Keratinocyte (primary cell): ENCODE data around the gene RBPJL. TPM values are rescaled to one million over a fixed set of nuclear protein-coding genes. Genes with fewer than 3 reads are reported as not detected.

Source experiments
- DNase-seq: peaks from one replicate; pipeline ENCODE4 v3.0.0-alpha.2; 2011; ENCODE audit warnings: low read depth, missing footprints, low spot score
- FAIRE-seq: peaks from 2 replicates; lab custom pipeline; 2011; peaks lifted over from hg19 to GRCh38; lab: Jason Lieb, UNC
- H2AFZ ChIP-seq: 2 replicates; pipeline ENCODE4 v1.6.0; 2012; ENCODE audit warnings: low read length, control low read depth, inconsistent platforms; ENCODE audit not compliant: control insufficient read depth
- H3K27ac ChIP-seq: 2 replicates; pipeline ENCODE4 v1.5.1; 2011; ENCODE audit warnings: low read length; ENCODE audit not compliant: control insufficient read depth, insufficient read depth
- H3K27me3 ChIP-seq: 3 replicates; pipeline ENCODE4 v1.6.0; 2011; ENCODE audit warnings: low read length; ENCODE audit not compliant: control insufficient read depth, insufficient read depth; ENCODE audit errors: extremely low read depth
- H3K36me3 ChIP-seq, 2 experiments: 2 replicates in 1 of 2; 3 replicates in 1 of 2; pipeline ENCODE4 v1.5.1; 2011; ENCODE audit warnings: low read length in 2 of 2, mild to moderate bottlenecking in 1 of 2; ENCODE audit not compliant: control insufficient read depth in 2 of 2, insufficient read depth in 2 of 2; ENCODE audit errors: extremely low read depth in 1 of 2
- H3K4me1 ChIP-seq: 3 replicates; pipeline ENCODE4 v1.5.1; 2011; ENCODE audit warnings: low read length; ENCODE audit not compliant: control insufficient read depth, insufficient read depth; ENCODE audit errors: extremely low read depth
- H3K4me2 ChIP-seq: 3 replicates; pipeline ENCODE4 v1.6.0; 2011; ENCODE audit warnings: low read depth, low read length; ENCODE audit not compliant: control insufficient read depth, insufficient read depth; ENCODE audit errors: extremely low read depth
- H3K4me3 ChIP-seq, 3 experiments: fragments of 200-600 bp in 1 of 3; sonication (generic) in 1 of 3; 2 replicates in 2 of 3; 3 replicates in 1 of 3; pipeline ENCODE4 v1.5.1; 2011 to 2016; ENCODE audit warnings: low read length in 3 of 3, mild to moderate bottlenecking in 3 of 3, control low read depth in 2 of 3, inconsistent platforms in 1 of 3, low read depth in 1 of 3, mixed read lengths in 1 of 3, mixed run types in 1 of 3, moderate library complexity in 1 of 3; ENCODE audit not compliant: control insufficient read depth in 2 of 3, insufficient read depth in 2 of 3; ENCODE audit errors: extremely low read depth in 1 of 3
- H3K79me2 ChIP-seq: 2 replicates; pipeline ENCODE4 v1.6.0; 2012; ENCODE audit warnings: low read length; ENCODE audit not compliant: control insufficient read depth, insufficient read depth
- H3K9ac ChIP-seq: 3 replicates; pipeline ENCODE4 v1.6.0; 2011; ENCODE audit warnings: low read length; ENCODE audit not compliant: control insufficient read depth, insufficient read depth; ENCODE audit errors: extremely low read depth
- H3K9me1 ChIP-seq: 3 replicates; pipeline ENCODE4 v1.6.0; 2011; ENCODE audit warnings: low read length; ENCODE audit not compliant: control insufficient read depth, insufficient read depth; ENCODE audit errors: extremely low read depth
- H3K9me3 ChIP-seq: 2 replicates; pipeline ENCODE4 v1.5.1; 2012; ENCODE audit warnings: low read depth, low read length; ENCODE audit not compliant: control insufficient read depth
- H4K20me1 ChIP-seq: 3 replicates; pipeline ENCODE4 v1.6.0; 2011; ENCODE audit warnings: low read length; ENCODE audit not compliant: control insufficient read depth, insufficient read depth; ENCODE audit errors: extremely low read depth
- CTCF ChIP-seq, 3 experiments: IDR thresholded peaks in 1 of 3; conservative IDR thresholded peaks in 1 of 3; optimal IDR thresholded peaks in 1 of 3; 2 replicates in 2 of 3; 3 replicates in 1 of 3; pipeline versions ENCODE3 to v1.5.1; 2011; ENCODE audit warnings: low read length in 3 of 3, mild to moderate bottlenecking in 3 of 3, moderate library complexity in 2 of 3, control low read depth in 1 of 3, inconsistent platforms in 1 of 3; ENCODE audit not compliant: insufficient read depth in 2 of 3; ENCODE audit errors: extremely low read depth in 1 of 3
- EZH2 ChIP-seq: IDR thresholded peaks from one replicate; pipeline ENCODE4 v1.6.1; 2012; ENCODE audit warnings: inconsistent platforms, mild to moderate bottlenecking, low read length, moderate library complexity
- dilution Hi-C: fragments of 300-500 bp; cut with MboI; formaldehyde crosslinking; loops from one replicate; pipeline ENCODE4 v1.7.0; 2020; ENCODE audit warnings: low sequenced_read_pairs; ENCODE audit not compliant: extremely low pct_ligation_motif_present
- polyA plus RNA-seq, 5 experiments: library from polyadenylated mRNA; depleted of rRNA in 3 of 5; stranded (reverse) in 3 of 5; stranded (forward) in 1 of 5; unstranded in 1 of 5; fragments of >200 nt; gene quantifications; 1 replicate in 1 of 5; 2 replicates in 3 of 5; 3 replicates in 1 of 5; pipeline versions ENCODE4 v1.2.1 to v1.2.3, GENCODE V29; 2011 to 2012; ENCODE audit warnings: missing spikeins in 2 of 5, low read depth in 1 of 5, low replicate concordance in 1 of 5

RBPJL gene
- polyA plus RNA-seq, 1 donor (not counting 4 experiments of a cell fraction or from before 2014, with no cell fraction given): not detected

GRCh38 chr20:45313943-45314342 is 7.3 kb downstream of the RBPJL start:
- Histone ChIP-seq H3K9me3 (no peaks in the 10 kb centered on the region), H2AFZ (no peak overlapping the region), H3K27me3 (peaks cover 15% of the 10 kb centered on the region), H3K4me1 (peaks cover 3% of the 10 kb centered on the region), H4K20me1 (no peaks in the 10 kb centered on the region), H3K27ac (no peak overlapping the region), H3K9ac (no peak overlapping the region), H3K4me3 (no peak overlapping the region), H3K9me1 (no peaks in the 10 kb centered on the region), H3K79me2 (no peaks in the 10 kb centered on the region), H3K4me2 (no peak overlapping the region), H3K36me3 (no peaks in the 10 kb centered on the region)
- TF ChIP-seq EZH2: no peak
- no peak for TF ChIP-seq CTCF (optimal IDR thresholded peaks at IDR 0.05 in 1 of 3, IDR thresholded peaks at IDR 0.05 in 1 of 3, conservative IDR thresholded peaks at IDR 0.05 in 1 of 3; ENCODE audit: extremely low read depth in 1 of 3, insufficient read depth in 2 of 3, low read length in 3 of 3)
- dilution Hi-C loops: no loop called here
- DNase-seq (no peak), FAIRE-seq (no peak)

- peaks cover 15% of the 10 kb centered on the region for H3K27me3 ChIP-seq
- no peaks in the 10 kb centered on the region for H3K9me1 ChIP-seq
- no peak for DNase-seq
- no peaks in the 10 kb centered on the region for H3K79me2 ChIP-seq
- no peak overlapping the region for H3K4me3 ChIP-seq
- no peaks in the 10 kb centered on the region for H3K9me3 ChIP-seq
- H3K27ac ChIP-seq: no peak overlapping the region
- H4K20me1 ChIP-seq: no peaks in the 10 kb centered on the region
- H3K9ac ChIP-seq: no peak overlapping the region
- peaks cover 7% of the 10 kb centered on the region for H3K4me1 ChIP-seq
- H3K36me3 ChIP-seq: no peaks in the 10 kb centered on the region
- FAIRE-seq: no peak
- H2AFZ ChIP-seq: no peak overlapping the region
- no peak overlapping the region for H3K4me2 ChIP-seq
- no peak for TF ChIP-seq CTCF (optimal IDR thresholded peaks at IDR 0.05 in 1 of 3, IDR thresholded peaks at IDR 0.05 in 1 of 3, conservative IDR thresholded peaks at IDR 0.05 in 1 of 3; ENCODE audit: extremely low read depth in 1 of 3, insufficient read depth in 2 of 3, low read length in 3 of 3)
- TF ChIP-seq EZH2: no peak
- dilution Hi-C loops: no loop called here
These were observed 9.0 kb downstream of the RBPJL start for GRCh38 chr20:45315672-45316071.
